Measurements from ENCODE around the gene SKA2.

The SKA2 gene

DNA sequence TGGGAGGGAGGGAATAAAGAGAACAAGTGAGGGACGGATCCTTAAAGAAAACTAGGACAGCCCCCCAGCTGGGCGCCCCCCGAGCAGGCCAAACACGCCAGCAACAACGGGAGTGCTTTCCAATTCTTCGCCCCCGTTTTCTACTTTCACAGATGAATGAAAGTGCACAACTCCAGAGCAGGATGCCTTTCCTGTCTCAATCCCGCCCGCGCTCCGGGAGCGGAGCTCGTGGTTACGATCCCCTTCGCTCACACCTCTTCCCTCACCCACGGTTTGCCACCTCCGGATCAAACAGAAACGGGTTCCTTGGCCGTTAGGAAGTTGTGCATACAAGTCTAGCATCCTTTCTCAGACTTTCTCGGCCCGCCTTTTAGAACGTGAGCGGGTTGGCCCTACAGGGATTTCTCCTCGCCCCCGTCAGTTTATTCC is 680 bp downstream of the SKA2 start:
- Histone ChIP-seq H3K4me3 (ENCODE audit: low read depth in 1 of 2, low read length in 2 of 2) (peak overlapping the region; percentile 70), H3K9me3 (ENCODE audit: insufficient read depth, low read length, severe bottlenecking) (no peaks in the 10 kb centered on the region), H3K4me1 (ENCODE audit: insufficient read depth, low read length) (peaks cover 74% of the 10 kb centered on the region), H3K27ac (ENCODE audit: low read length) (peak overlapping the region; percentile 96), H3K9ac (ENCODE audit: low read depth, low read length) (peak overlapping the region; percentile 89), H3K36me3 (ENCODE audit: insufficient read depth, low read length) (peaks cover 18% of the 10 kb centered on the region), H2AFZ (ENCODE audit: low read depth, low read length) (peak overlapping the region; percentile 73), H3K27me3 (ENCODE audit: insufficient read depth, low read length, poor library complexity) (no peaks in the 10 kb centered on the region), H4K20me1 (ENCODE audit: insufficient read depth, low read length) (peaks cover 22% of the 10 kb centered on the region), H3K4me2 (ENCODE audit: insufficient read depth, low read length) (peak overlapping the region; percentile 75), H3K79me2 (ENCODE audit: insufficient read depth, low read length) (peaks cover 94% of the 10 kb centered on the region)
- no peak for TF ChIP-seq EZH2 (IDR thresholded peaks at IDR 0.05; ENCODE audit: borderline replicate concordance, low read depth, low read length, severe bottlenecking)
- TF ChIP-seq, protein P1, sequence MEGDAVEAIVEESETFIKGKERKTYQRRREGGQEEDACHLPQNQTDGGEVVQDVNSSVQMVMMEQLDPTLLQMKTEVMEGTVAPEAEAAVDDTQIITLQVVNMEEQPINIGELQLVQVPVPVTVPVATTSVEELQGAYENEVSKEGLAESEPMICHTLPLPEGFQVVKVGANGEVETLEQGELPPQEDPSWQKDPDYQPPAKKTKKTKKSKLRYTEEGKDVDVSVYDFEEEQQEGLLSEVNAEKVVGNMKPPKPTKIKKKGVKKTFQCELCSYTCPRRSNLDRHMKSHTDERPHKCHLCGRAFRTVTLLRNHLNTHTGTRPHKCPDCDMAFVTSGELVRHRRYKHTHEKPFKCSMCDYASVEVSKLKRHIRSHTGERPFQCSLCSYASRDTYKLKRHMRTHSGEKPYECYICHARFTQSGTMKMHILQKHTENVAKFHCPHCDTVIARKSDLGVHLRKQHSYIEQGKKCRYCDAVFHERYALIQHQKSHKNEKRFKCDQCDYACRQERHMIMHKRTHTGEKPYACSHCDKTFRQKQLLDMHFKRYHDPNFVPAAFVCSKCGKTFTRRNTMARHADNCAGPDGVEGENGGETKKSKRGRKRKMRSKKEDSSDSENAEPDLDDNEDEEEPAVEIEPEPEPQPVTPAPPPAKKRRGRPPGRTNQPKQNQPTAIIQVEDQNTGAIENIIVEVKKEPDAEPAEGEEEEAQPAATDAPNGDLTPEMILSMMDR (IDR thresholded peaks at IDR 0.05; ENCODE audit: borderline replicate concordance, extremely low read depth, low read length, poor library complexity, severe bottlenecking): no peak
- ATAC-seq (ENCODE audit: insufficient read depth, low read depth) (no peak), DNase-seq (peak; percentile 75)

DNA sequence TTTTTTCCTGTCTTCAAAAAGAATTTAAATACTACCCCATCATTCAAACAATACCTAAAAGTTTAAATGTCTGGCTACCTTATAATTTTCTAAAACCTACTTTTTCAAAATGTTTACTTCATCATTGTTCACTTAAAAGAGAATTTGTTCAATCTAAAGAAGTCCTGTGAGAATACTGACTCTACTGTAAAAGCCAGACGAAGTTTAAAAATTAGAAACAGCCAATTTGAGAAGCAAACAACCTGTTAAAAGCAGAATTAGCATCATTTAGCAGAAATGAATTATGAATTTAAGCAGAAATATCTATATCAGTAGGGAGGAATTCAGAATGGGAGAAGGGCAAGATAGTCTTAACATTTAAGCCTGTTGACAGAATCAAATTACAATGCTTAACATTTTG is 2.1 kb downstream of the SKA2 start:
- H3K27ac ChIP-seq (ENCODE audit: low read length): peak overlapping the region; percentile 96
- no peaks in the 10 kb centered on the region for H3K9me3 ChIP-seq (ENCODE audit: insufficient read depth, low read length, severe bottlenecking)
- H3K4me3 ChIP-seq (ENCODE audit: low read depth in 1 of 2, low read length in 2 of 2): peak overlapping the region; percentile 70; a peak in 3 of 4 replicates
- peak overlapping the region; percentile 75 for H3K4me2 ChIP-seq (ENCODE audit: insufficient read depth, low read length)
- no peak for DNase-seq
- no peak for ATAC-seq (ENCODE audit: insufficient read depth, low read depth)
- H3K4me1 ChIP-seq (ENCODE audit: insufficient read depth, low read length): peaks cover 64% of the 10 kb centered on the region
- H3K9ac ChIP-seq (ENCODE audit: low read depth, low read length): peak overlapping the region; percentile 89
- H3K79me2 ChIP-seq (ENCODE audit: insufficient read depth, low read length): peaks cover 94% of the 10 kb centered on the region
- H3K36me3 ChIP-seq (ENCODE audit: insufficient read depth, low read length): peaks cover 20% of the 10 kb centered on the region
- H3K27me3 ChIP-seq (ENCODE audit: insufficient read depth, low read length, poor library complexity): no peaks in the 10 kb centered on the region
- no peak overlapping the region for H2AFZ ChIP-seq (ENCODE audit: low read depth, low read length)
- no peak for TF ChIP-seq EZH2 (IDR thresholded peaks at IDR 0.05; ENCODE audit: borderline replicate concordance, low read depth, low read length, severe bottlenecking)
- TF ChIP-seq, protein P1 (IDR thresholded peaks at IDR 0.05; ENCODE audit: borderline replicate concordance, extremely low read depth, low read length, poor library complexity, severe bottlenecking): no peak
- H4K20me1 ChIP-seq (ENCODE audit: insufficient read depth, low read length): peaks cover 35% of the 10 kb centered on the region

DNA sequence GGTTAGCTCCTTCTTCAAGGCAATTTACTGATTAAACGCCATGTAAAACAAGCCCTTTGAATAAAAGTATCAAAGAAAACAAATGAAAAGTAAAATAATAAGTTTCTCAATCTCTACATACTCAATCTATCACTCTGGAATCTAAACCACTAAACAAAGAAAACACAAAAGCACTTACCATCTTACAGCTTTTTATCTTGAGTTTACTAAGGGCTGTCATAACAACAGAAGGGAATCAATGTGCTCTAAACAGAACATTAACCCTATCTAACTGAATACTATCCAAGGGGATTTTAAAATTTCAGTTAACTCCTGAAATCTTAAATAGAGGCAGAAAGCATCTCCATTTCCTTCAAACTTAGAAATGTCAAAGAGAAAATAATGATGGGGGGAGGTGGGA is 3.4 kb downstream of the SKA2 start:
- H4K20me1 ChIP-seq (ENCODE audit: insufficient read depth, low read length): peaks cover 48% of the 10 kb centered on the region
- ATAC-seq (ENCODE audit: insufficient read depth, low read depth) (no peak), DNase-seq (no peak)
- no peaks in the 10 kb centered on the region for H3K9me3 ChIP-seq (ENCODE audit: insufficient read depth, low read length, severe bottlenecking)
- no peak overlapping the region for H2AFZ ChIP-seq (ENCODE audit: low read depth, low read length)
- no peaks in the 10 kb centered on the region for H3K27me3 ChIP-seq (ENCODE audit: insufficient read depth, low read length, poor library complexity)
- peak overlapping the region; percentile 75 for H3K4me2 ChIP-seq (ENCODE audit: insufficient read depth, low read length)
- peaks cover 20% of the 10 kb centered on the region for H3K36me3 ChIP-seq (ENCODE audit: insufficient read depth, low read length)
- TF ChIP-seq, protein P1 (IDR thresholded peaks at IDR 0.05; ENCODE audit: borderline replicate concordance, extremely low read depth, low read length, poor library complexity, severe bottlenecking): no peak
- no peak for TF ChIP-seq EZH2 (IDR thresholded peaks at IDR 0.05; ENCODE audit: borderline replicate concordance, low read depth, low read length, severe bottlenecking)
- H3K4me3 ChIP-seq (ENCODE audit: low read depth in 1 of 2, low read length in 2 of 2): peak overlapping the region in 1 of 2 experiments; percentile 15; a peak in 1 of 4 replicates
- H3K9ac ChIP-seq (ENCODE audit: low read depth, low read length): peak overlapping the region; percentile 89
- peaks cover 94% of the 10 kb centered on the region for H3K79me2 ChIP-seq (ENCODE audit: insufficient read depth, low read length)
- peak overlapping the region; percentile 3; the same call in 1 of the 2 replicates for H3K27ac ChIP-seq (ENCODE audit: low read length)
- peaks cover 55% of the 10 kb centered on the region for H3K4me1 ChIP-seq (ENCODE audit: insufficient read depth, low read length)

Measured in DND-41 (cell line).